Measurements from ENCODE around the gene ANXA6. TPM values are rescaled to one million over a fixed set of nuclear protein-coding genes. Genes with fewer than 3 reads are reported as not detected.
A peak's percentile ranks its signal among the peaks of the same experiment; 100 is the strongest.

ANXA6 gene
- total and polyA plus RNA-seq, 5 donors, result 203 to 238 (median 230) TPM

GRCh38 chr5:151079838-151080612 lies 77.6 kb downstream of the ANXA6 start:
- Histone ChIP-seq H3K4me3 (ENCODE audit: low read length) (peak overlapping the region; percentile 62), H3K9me3 (ENCODE audit: control insufficient read depth, low read length) (no peaks in the 10 kb centered on the region), H3K27ac (ENCODE audit: low read length) (peak overlapping the region; percentile 97), H3K27me3 (ENCODE audit: control insufficient read depth, insufficient read depth) (no peaks in the 10 kb centered on the region), H3K4me1 (ENCODE audit: control insufficient read depth, insufficient read depth, low read length) (peaks cover 21% of the 10 kb centered on the region)
- no peak for DNase-seq
- 4% methylated on average over 21 of the region's 21 CpGs for WGBS
- intact Hi-C loops (cut with DNase I), result no loop called here
- no peak for ATAC-seq

- H3K4me1 ChIP-seq (ENCODE audit: control insufficient read depth, insufficient read depth, low read length), result peaks cover 19% of the 10 kb centered on the region
- H3K9me3 ChIP-seq (ENCODE audit: control insufficient read depth, low read length), result no peaks in the 10 kb centered on the region
- intact Hi-C loops (cut with DNase I), result no loop called here
- peak overlapping the region; percentile 43 for H3K27ac ChIP-seq (ENCODE audit: low read length)
- no peak for ATAC-seq
- 72% methylated on average over 16 of the region's 16 CpGs for WGBS
- H3K4me3 ChIP-seq (ENCODE audit: low read length), result no peak overlapping the region
- no peak for DNase-seq
- no peaks in the 10 kb centered on the region for H3K27me3 ChIP-seq (ENCODE audit: control insufficient read depth, insufficient read depth)
These were observed 78.9 kb downstream of the ANXA6 start for GRCh38 chr5:151078490-151079262.

GRCh38 chr5:151077967-151078366 lies 79.6 kb downstream of the ANXA6 start:
- intact Hi-C loops (cut with DNase I), result no loop called here
- Histone ChIP-seq H3K9me3 (ENCODE audit: control insufficient read depth, low read length) (no peaks in the 10 kb centered on the region), H3K4me3 (ENCODE audit: low read length) (no peak overlapping the region), H3K27ac (ENCODE audit: low read length) (no peak overlapping the region), H3K27me3 (ENCODE audit: control insufficient read depth, insufficient read depth) (no peaks in the 10 kb centered on the region), H3K4me1 (ENCODE audit: control insufficient read depth, insufficient read depth, low read length) (peaks cover 19% of the 10 kb centered on the region)
- DNase-seq (no peak), ATAC-seq (no peak)
- WGBS, result 92% methylated on average over 3 of the region's 3 CpGs

- intact Hi-C loops (cut with DNase I), result no loop called here
- H3K4me3 ChIP-seq (ENCODE audit: low read length), result no peak overlapping the region
- peaks cover 21% of the 10 kb centered on the region for H3K4me1 ChIP-seq (ENCODE audit: control insufficient read depth, insufficient read depth, low read length)
- ATAC-seq (no peak), DNase-seq (no peak)
- H3K27me3 ChIP-seq (ENCODE audit: control insufficient read depth, insufficient read depth), result no peaks in the 10 kb centered on the region
- no peaks in the 10 kb centered on the region for H3K9me3 ChIP-seq (ENCODE audit: control insufficient read depth, low read length)
- no peak overlapping the region for H3K27ac ChIP-seq (ENCODE audit: low read length)
- WGBS, result 94% methylated on average over 9 of the region's 9 CpGs
These were observed 80.2 kb downstream of the ANXA6 start for GRCh38 chr5:151077419-151077818.

GRCh38 chr5:151076616-151077015 lies 81.0 kb downstream of the ANXA6 start:
- ATAC-seq (no peak), DNase-seq (no peak)
- Histone ChIP-seq H3K4me3 (ENCODE audit: low read length) (no peak overlapping the region), H3K9me3 (ENCODE audit: control insufficient read depth, low read length) (no peaks in the 10 kb centered on the region), H3K4me1 (ENCODE audit: control insufficient read depth, insufficient read depth, low read length) (peaks cover 27% of the 10 kb centered on the region), H3K27me3 (ENCODE audit: control insufficient read depth, insufficient read depth) (no peaks in the 10 kb centered on the region), H3K27ac (ENCODE audit: low read length) (no peak overlapping the region)
- intact Hi-C loops (cut with DNase I), result no loop called here
- 94% methylated on average over 6 of the region's 6 CpGs for WGBS

- Histone ChIP-seq H3K4me3 (ENCODE audit: low read length) (no peak overlapping the region), H3K27me3 (ENCODE audit: control insufficient read depth, insufficient read depth) (no peaks in the 10 kb centered on the region), H3K27ac (ENCODE audit: low read length) (no peak overlapping the region), H3K9me3 (ENCODE audit: control insufficient read depth, low read length) (no peaks in the 10 kb centered on the region), H3K4me1 (ENCODE audit: control insufficient read depth, insufficient read depth, low read length) (peaks cover 29% of the 10 kb centered on the region)
- ATAC-seq, result no peak
- DNase-seq, result no peak
- intact Hi-C loops (cut with DNase I), result no loop called here
- 88% methylated on average over 5 of the region's 5 CpGs for WGBS
These were observed 81.8 kb downstream of the ANXA6 start for GRCh38 chr5:151075698-151076331.

- Histone ChIP-seq H3K4me3 (ENCODE audit: low read length) (no peak overlapping the region), H3K4me1 (ENCODE audit: control insufficient read depth, insufficient read depth, low read length) (peaks cover 32% of the 10 kb centered on the region), H3K27ac (ENCODE audit: low read length) (no peak overlapping the region), H3K27me3 (ENCODE audit: control insufficient read depth, insufficient read depth) (no peaks in the 10 kb centered on the region), H3K9me3 (ENCODE audit: control insufficient read depth, low read length) (no peaks in the 10 kb centered on the region)
- intact Hi-C loops (cut with DNase I), result no loop called here
- no peak for ATAC-seq
- WGBS, result 96% methylated on average over 2 of the region's 2 CpGs
- DNase-seq, result no peak
These were observed 83.0 kb downstream of the ANXA6 start for GRCh38 chr5:151074557-151074956.

GRCh38 chr5:151073280-151073679 lies 84.3 kb downstream of the ANXA6 start:
- WGBS, result 98% methylated on average over 2 of the region's 2 CpGs
- Histone ChIP-seq H3K27me3 (ENCODE audit: control insufficient read depth, insufficient read depth) (no peaks in the 10 kb centered on the region), H3K4me3 (ENCODE audit: low read length) (no peak overlapping the region), H3K4me1 (ENCODE audit: control insufficient read depth, insufficient read depth, low read length) (peaks cover 38% of the 10 kb centered on the region), H3K9me3 (ENCODE audit: control insufficient read depth, low read length) (no peaks in the 10 kb centered on the region), H3K27ac (ENCODE audit: low read length) (no peak overlapping the region)
- intact Hi-C loops (cut with DNase I), result no loop called here
- no peak for DNase-seq
- ATAC-seq, result no peak

GRCh38 chr5:151072630-151073025 lies 85.0 kb downstream of the ANXA6 start:
- ATAC-seq (no peak), DNase-seq (no peak)
- no peaks in the 10 kb centered on the region for H3K9me3 ChIP-seq (ENCODE audit: control insufficient read depth, low read length)
- H3K4me3 ChIP-seq (ENCODE audit: low read length), result no peak overlapping the region
- WGBS, result 84% methylated on average over 5 of the region's 5 CpGs
- H3K27ac ChIP-seq (ENCODE audit: low read length), result no peak overlapping the region
- no peaks in the 10 kb centered on the region for H3K27me3 ChIP-seq (ENCODE audit: control insufficient read depth, insufficient read depth)
- intact Hi-C loops (cut with DNase I), result no loop called here
- peaks cover 42% of the 10 kb centered on the region for H3K4me1 ChIP-seq (ENCODE audit: control insufficient read depth, insufficient read depth, low read length)

GRCh38 chr5:151071848-151072629 lies 85.5 kb downstream of the ANXA6 start:
- ATAC-seq, result peak in 1 of 2 donors; percentile 11
- H3K4me3 ChIP-seq (ENCODE audit: low read length), result no peak overlapping the region
- intact Hi-C loops (cut with DNase I), result no loop called here
- peaks cover 47% of the 10 kb centered on the region for H3K4me1 ChIP-seq (ENCODE audit: control insufficient read depth, insufficient read depth, low read length)
- DNase-seq, result no peak
- no peaks in the 10 kb centered on the region for H3K27me3 ChIP-seq (ENCODE audit: control insufficient read depth, insufficient read depth)
- no peak overlapping the region for H3K27ac ChIP-seq (ENCODE audit: low read length)
- 88% methylated on average over 10 of the region's 10 CpGs for WGBS
- H3K9me3 ChIP-seq (ENCODE audit: control insufficient read depth, low read length), result no peaks in the 10 kb centered on the region
